ENCODE results near the gene BRSK2.
"Not testable (repeated sequence)": the region's sequence is repeated elsewhere in the genome, so short reads cannot be mapped to it uniquely, and the experiment has no call there.

Gene BRSK2

GRCh38 chr11:1345737-1346513, 43.8 kb upstream of the BRSK2 start:
- FAIRE-seq (no peak), DNase-seq (ENCODE audit: insufficient read length, low spot score) (no peak)
- TF ChIP-seq CTCF (IDR thresholded peaks at IDR 0.05; ENCODE audit: insufficient read depth, missing control alignments) = no peak

GRCh38 chr11:1346669-1347390, 42.9 kb upstream of the BRSK2 start:
- FAIRE-seq (no peak), DNase-seq (ENCODE audit: insufficient read length, low spot score) (no peak)
- TF ChIP-seq CTCF (IDR thresholded peaks at IDR 0.05; ENCODE audit: insufficient read depth, missing control alignments) = no peak

- not testable (repeated sequence) for DNase-seq (ENCODE audit: insufficient read length, low spot score); FAIRE-seq
These were observed 42.2 kb upstream of the BRSK2 start for GRCh38 chr11:1347411-1347999.

- no peak for DNase-seq (ENCODE audit: insufficient read length, low spot score)
- no peak for FAIRE-seq
- TF ChIP-seq CTCF (IDR thresholded peaks at IDR 0.05; ENCODE audit: insufficient read depth, missing control alignments) = no peak
These were observed 41.5 kb upstream of the BRSK2 start for GRCh38 chr11:1348146-1348795.

- FAIRE-seq (no peak), DNase-seq (ENCODE audit: insufficient read length, low spot score) (no peak)
- no peak for TF ChIP-seq CTCF (IDR thresholded peaks at IDR 0.05; ENCODE audit: insufficient read depth, missing control alignments)
These were observed 40.9 kb upstream of the BRSK2 start for GRCh38 chr11:1348796-1349326.

- DNase-seq (ENCODE audit: insufficient read length, low spot score) (no peak), FAIRE-seq (no peak)
- TF ChIP-seq CTCF (IDR thresholded peaks at IDR 0.05; ENCODE audit: insufficient read depth, missing control alignments) = no peak
These were observed 40.2 kb upstream of the BRSK2 start for GRCh38 chr11:1349327-1350041.

Measured in D721Med (cell line).